GM11168 (cell line): Measurements from ENCODE around the gene MBOAT1.
"Not testable (repeated sequence)": the region's sequence is repeated elsewhere in the genome, so short reads cannot be mapped to it uniquely, and the experiment has no call there.

Source experiments
- in situ Hi-C: fragments of 300-500 bp; cut with MboI; formaldehyde crosslinking; loops from one replicate; pipeline ENCODE4 v1.12.0; 2022; ENCODE audit warnings: low sequenced_read_pairs; ENCODE audit not compliant: unreplicated experiment

Gene MBOAT1

GRCh38 chr6:20204512-20204894 is 7.8 kb downstream of the MBOAT1 start:
- in situ Hi-C loops = no loop called here

GRCh38 chr6:20203561-20204511 is 8.4 kb downstream of the MBOAT1 start:
- in situ Hi-C loops = no loop called here

- in situ Hi-C loops = no loop called here
These were observed 9.5 kb downstream of the MBOAT1 start for GRCh38 chr6:20202699-20203302.

- in situ Hi-C loops = no loop called here
These were observed 10.0 kb downstream of the MBOAT1 start for GRCh38 chr6:20202324-20202658.

- in situ Hi-C loops = no loop called here
These were observed 11.3 kb downstream of the MBOAT1 start for GRCh38 chr6:20200761-20201630.

GRCh38 chr6:20198775-20199174 is 13.5 kb downstream of the MBOAT1 start:
- in situ Hi-C loops = no loop called here

GRCh38 chr6:20198156-20198774 is 14.0 kb downstream of the MBOAT1 start:
- in situ Hi-C loops = no loop called here

- in situ Hi-C loops = no loop called here
These were observed 15.0 kb downstream of the MBOAT1 start for GRCh38 chr6:20197251-20197650.

- in situ Hi-C loops = no loop called here
These were observed 19.6 kb downstream of the MBOAT1 start for GRCh38 chr6:20192625-20193024.

GRCh38 chr6:20191992-20192391 is 20.3 kb downstream of the MBOAT1 start:
- in situ Hi-C loops = no loop called here

- in situ Hi-C loops = no loop called here
These were observed 23.6 kb downstream of the MBOAT1 start for GRCh38 chr6:20188630-20189075.

- in situ Hi-C loops = no loop called here
These were observed 25.3 kb downstream of the MBOAT1 start for GRCh38 chr6:20186981-20187380.

GRCh38 chr6:20183706-20184105 is 28.6 kb downstream of the MBOAT1 start:
- in situ Hi-C loops = no loop called here

- in situ Hi-C loops = no loop called here
These were observed 29.2 kb downstream of the MBOAT1 start for GRCh38 chr6:20182926-20183521.

GRCh38 chr6:20182069-20182468 is 30.2 kb downstream of the MBOAT1 start:
- in situ Hi-C loops = no loop called here

- in situ Hi-C loops = no loop called here
These were observed 31.3 kb downstream of the MBOAT1 start for GRCh38 chr6:20180935-20181334.

GRCh38 chr6:20179287-20180045 is 32.8 kb downstream of the MBOAT1 start:
- in situ Hi-C loops = not testable (repeated sequence)

- in situ Hi-C loops = no loop called here
These were observed 33.9 kb downstream of the MBOAT1 start for GRCh38 chr6:20178327-20178726.

- in situ Hi-C loops = no loop called here
These were observed 36.4 kb downstream of the MBOAT1 start for GRCh38 chr6:20175810-20176410.
